Measurements from ENCODE around the gene CD44. TPM values are rescaled to one million over a fixed set of nuclear protein-coding genes. Genes with fewer than 3 reads are reported as not detected.

The CD44 gene
- total RNA-seq: 99.4 and 100 TPM in 2 replicates

DNA sequence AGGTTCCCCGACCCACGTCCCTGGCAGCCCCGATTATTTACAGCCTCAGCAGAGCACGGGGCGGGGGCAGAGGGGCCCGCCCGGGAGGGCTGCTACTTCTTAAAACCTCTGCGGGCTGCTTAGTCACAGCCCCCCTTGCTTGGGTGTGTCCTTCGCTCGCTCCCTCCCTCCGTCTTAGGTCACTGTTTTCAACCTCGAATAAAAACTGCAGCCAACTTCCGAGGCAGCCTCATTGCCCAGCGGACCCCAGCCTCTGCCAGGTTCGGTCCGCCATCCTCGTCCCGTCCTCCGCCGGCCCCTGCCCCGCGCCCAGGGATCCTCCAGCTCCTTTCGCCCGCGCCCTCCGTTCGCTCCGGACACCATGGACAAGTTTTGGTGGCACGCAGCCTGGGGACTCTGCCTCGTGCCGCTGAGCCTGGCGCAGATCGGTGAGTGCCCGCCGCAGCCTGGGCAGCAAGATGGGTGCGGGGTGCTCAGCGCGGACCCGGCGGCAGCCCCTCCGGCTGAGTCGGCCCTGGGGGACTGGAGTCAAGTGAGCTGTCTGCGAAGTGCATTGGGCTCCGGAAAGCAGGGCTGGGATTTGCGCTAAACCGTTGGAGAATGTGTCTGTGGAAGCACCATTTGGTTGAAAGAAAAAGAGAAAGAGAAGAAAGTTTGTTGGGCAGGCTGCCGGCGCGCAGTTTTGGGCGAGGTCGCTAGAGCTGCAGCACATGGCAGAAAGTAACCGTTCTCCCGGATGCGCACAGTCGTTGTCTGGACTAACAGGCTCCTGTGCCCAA, at the start of gene CD44:
Gene CD44, plus strand, starts transcription at position 229 of the 779 bp plus-strand sequence. Its CDS starts 133 bp downstream, at position 362.

Other genes starting within 250 kb of the CD44 start
- gene APIP, start 222.8 kb upstream of the CD44 start, total RNA-seq: 30.5 and 37.4 TPM in 2 replicates
- gene PDHX, start 222.6 kb upstream of the CD44 start, total RNA-seq: 23.7 and 32.1 TPM in 2 replicates

Data from epithelial cell of umbilical artery (primary cell).